ENCODE results near the gene ADAM8.
A peak's percentile ranks its signal among the peaks of the same experiment; 100 is the strongest.
"Not testable (repeated sequence)": the region's sequence is repeated elsewhere in the genome, so short reads cannot be mapped to it uniquely, and the experiment has no call there.

Gene ADAM8

DNA sequence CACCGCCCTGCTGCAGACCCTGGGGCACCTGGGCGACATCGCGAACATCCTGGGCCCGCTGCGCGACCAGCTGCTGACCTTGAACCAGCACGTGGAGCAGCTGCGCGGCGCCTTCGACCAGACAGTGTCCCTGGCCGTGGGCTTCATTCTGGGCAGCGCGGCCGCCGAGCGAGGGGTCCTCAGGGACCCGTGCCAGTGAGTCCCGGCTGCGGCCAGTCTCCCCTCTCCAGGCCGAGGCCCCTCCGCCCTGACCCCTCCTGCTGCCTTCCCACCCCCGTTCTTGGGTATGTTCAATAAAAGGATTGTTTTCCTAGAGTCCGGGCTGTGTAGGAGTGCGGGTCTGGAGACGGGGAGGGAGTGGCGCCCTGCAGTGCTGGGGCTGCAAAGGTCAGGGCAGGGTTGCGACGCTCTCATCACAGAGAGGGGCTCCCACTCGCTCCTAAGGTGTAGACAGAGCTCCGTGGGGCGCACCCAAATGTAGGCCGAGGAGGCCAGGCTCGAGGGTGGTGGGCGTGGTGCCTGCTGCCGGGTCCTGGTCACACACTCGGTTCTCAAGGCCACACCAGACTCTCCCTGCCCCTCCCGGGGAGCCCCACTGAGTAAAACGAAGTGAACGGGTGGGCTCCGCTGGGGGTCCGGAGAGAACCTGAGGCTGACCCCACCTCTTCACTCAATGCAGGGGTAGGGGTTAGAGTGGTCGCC, 45.3 kb downstream of the ADAM8 start:
- DNase-seq (ENCODE audit: low read depth, low spot score): no peak

DNA sequence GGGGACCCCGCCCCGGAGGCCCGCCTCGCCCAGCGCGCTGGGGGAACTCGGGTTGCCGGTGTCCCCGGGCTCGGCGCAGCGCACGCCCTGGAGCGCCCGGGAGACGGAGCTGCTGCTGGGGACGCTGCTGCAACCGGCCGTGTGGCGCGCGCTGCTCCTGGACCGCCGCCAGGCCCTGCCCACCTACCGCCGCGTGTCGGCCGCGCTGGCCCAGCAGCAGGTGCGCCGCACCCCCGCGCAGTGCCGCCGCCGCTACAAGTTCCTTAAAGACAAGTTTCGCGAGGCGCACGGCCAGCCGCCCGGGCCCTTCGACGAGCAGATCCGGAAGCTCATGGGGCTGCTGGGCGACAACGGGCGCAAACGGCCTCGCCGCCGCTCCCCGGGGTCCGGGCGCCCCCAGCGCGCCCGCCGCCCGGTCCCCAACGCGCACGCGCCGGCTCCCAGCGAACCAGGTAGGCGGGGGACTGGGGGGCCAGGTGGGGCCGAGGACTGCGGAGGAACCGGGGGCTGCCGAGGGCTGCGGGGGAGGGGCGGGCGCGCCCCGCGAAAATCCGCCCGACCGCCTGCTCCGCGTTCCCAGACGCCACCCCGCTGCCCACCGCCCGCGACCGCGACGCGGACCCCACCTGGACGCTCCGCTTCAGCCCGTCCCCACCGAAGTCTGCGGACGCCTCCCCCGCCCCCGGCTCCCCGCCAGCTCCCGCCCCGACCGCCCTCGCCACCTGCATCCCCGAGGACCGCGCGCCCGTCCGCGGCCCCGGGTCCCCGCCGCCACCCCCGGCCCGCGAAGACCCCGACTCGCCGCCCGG, 46.1 kb downstream of the ADAM8 start:
- no peak for DNase-seq (ENCODE audit: low read depth, low spot score)

DNA sequence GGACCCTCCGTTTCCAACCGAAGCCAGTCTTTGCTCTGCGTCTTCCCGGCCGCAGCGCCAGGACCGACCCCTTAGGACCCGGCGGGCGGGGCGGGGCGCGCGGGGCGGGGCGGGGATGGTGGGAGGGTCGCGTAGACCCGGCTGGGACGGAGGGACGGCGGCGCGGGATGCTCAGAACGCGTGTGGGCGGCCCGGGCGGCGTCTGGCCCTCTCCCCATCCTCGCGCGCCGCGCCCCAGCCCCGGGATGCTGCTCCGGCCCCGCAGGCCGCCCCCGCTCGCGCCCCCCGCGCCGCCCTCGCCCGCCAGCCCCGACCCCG, 46.7 kb downstream of the ADAM8 start, which contains the start of gene UTF1:
UTF1 (plus strand) TSS at position 174 of the 318 bp plus-strand sequence; CDS start at position 246, 72 bp downstream.
- no peak for DNase-seq (ENCODE audit: low read depth, low spot score)

DNA sequence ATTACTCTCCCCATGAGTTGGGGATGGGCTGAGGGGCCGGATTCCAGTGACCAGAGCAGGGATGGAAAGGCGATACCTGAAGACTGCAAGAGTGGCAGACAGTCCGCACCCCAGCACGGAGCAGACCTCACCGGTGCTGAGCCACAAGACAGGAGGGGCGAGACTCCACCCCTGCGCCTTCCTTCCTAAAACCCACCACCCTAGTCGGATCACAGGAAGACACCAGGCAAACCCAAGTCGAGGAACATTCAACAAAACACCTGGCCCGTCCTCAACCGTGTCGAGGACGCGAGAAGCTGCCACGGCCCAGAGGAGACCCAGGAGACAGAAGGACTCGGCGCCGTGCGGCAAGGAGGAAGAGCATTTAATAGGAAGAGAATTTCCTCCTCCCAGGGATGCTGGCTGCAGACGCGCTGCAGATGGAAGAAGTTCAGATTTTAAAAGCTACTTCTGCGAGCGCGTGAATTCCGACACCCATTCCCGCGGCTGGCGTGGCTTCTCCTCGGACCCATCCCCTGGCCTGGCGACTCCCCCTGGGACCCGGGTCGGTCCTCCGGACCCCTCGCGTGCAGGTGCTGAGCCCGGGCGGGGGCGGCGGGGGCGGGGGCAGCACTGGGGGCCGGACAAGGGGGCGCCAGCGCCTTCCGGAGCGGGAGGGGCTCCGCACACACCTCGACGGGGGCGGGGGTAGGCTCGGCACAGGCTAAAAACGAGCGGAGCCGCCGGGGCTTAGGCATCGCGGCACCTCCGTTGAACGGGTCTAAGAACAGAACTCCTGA, 47.2 kb downstream of the ADAM8 start:
- DNase-seq (ENCODE audit: low read depth, low spot score): no peak

DNA sequence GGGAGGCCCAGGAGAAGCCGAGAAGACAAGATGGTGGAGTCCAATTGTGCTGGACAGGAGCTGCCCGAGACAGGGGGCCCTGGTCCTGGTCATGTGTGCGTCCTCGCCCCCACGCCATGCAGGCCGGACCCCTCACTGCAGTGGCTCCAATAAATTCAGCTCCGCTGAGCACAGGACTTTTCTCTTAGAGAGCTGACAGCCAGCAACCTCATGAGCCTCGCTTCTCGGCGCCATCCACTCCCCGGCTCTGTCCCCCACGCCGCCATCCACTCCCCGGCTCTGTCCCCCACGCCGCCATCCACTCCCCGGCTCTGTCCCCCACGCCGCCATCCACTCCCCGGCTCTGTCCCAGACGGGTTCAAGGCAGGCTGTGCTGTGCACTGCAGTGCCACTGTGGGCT, 49.4 kb downstream of the ADAM8 start:
- DNase-seq (ENCODE audit: low read depth, low spot score): no peak

DNA sequence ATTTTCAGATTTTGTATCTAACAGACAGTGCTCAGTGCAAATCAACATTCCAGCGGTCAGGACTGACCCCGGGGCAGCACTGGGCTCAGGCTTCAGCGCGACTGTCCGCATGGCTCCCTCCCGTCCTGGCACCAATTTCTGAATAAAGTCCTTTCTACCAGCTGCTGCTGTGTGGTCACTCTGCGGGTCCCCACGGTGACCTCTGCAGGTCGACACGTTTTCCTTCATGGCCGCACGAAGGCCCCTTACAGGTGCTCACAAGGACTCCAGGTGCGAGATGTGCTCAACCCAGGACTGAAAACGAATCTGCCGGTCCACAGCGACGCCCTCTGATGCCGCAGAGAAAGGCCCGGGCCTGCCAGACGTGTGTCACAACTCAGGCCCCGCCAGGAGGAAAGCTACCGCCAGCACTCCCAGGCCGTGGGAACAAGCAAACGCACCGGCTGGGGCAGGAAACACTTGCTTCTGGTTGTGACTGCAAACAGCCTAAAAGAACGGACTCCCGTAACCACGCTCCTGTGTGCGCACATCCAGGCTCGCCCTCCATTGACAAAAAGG, 50.3 kb downstream of the ADAM8 start:
- peak; percentile 68 for DNase-seq (ENCODE audit: low read depth, low spot score)

DNA sequence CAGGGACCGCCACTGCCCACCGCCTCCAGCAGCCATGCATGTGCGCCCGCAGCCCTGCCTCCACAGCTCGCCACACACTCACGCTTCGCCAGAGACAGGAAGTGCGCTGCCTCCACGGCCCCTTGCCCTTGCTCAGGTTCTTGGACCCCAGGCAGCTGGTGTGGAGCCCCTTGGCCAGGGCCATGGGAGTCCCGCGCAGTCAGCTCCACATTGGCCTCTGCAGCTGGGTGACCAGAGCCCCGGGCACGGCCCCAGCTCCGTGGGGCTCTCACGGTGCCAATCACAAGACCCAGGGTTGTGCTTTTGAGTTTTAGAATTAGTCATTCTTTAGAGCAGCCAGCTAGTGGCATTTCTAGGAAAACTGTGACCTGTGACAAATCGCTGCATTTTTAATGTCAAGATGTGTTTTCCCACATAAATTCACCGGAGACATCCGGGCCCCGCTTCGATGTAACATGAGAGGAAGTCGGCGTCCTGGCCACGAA, 50.9 kb downstream of the ADAM8 start:
- no peak for DNase-seq (ENCODE audit: low read depth, low spot score)

DNA sequence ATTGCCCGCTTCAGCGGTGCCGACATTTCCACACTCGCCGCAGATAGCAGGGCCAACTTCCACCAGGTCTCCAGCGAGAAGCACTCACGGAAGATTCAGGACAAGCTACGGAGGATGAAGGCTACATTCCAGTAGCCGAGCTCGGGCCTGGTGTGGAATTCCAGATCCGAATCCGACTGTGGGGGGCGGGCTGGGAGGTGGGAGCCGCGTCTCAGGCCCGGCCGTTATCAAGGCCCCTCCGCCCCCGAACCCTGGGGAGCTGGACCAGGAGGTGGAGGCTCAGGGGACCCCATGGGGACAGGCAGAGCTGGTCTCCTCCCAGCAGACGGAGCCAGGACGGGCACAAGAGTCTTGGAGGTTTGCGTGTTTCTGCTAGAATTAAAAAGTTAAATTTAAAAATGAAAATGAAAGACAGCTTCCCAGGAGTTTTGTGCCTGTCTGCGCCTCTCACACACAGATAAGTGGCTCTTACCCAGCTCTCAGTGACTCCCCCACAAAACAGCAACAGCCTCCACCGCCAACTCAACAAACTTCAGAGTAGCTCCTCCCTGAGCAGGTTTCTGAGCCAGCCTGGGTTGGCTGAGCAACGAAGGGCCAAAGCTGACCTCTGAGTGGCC, 51.8 kb downstream of the ADAM8 start:
- DNase-seq (ENCODE audit: low read depth, low spot score): no peak

DNA sequence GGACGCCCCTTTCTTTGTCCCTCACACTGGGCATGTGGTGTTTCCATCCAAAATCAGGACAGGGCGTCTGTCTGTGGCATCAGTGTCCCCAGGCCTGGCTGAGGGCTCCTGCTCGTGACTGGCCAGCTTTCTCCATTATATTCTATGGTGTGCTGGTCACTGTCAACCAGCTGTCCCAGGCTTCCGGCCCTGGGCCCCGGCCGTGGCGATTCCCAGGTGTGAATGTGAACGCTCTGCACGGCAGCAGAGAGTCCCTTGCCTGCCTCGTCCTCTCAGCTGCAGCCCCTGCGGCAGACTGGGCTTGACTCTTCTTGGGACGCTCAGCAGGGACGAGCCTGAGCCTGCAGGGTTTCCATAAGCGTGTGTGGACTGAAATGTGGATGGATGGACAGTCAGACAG, 52.6 kb downstream of the ADAM8 start:
- no peak for DNase-seq (ENCODE audit: low read depth, low spot score)

DNA sequence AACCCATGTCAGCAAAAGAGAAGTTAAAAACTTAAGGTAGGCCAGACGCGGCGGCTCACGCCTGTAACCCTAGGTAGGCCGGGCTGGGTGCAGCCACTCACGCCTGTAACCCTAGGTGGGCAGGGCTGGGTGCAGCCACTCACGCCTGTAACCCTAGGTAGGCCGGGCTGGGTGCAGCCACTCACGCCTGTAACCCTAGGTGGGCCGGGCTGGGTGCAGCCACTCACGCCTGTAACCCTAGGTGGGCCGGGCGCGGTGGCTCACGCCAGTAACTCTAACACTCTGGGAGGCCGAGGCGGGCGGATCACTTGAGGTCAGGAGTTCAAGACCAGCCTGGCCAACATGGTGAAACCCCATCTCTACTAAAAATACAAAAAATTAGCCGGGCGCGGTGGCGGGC, 54.9 kb downstream of the ADAM8 start:
- not testable (repeated sequence) for DNase-seq (ENCODE audit: low read depth, low spot score)

DNA sequence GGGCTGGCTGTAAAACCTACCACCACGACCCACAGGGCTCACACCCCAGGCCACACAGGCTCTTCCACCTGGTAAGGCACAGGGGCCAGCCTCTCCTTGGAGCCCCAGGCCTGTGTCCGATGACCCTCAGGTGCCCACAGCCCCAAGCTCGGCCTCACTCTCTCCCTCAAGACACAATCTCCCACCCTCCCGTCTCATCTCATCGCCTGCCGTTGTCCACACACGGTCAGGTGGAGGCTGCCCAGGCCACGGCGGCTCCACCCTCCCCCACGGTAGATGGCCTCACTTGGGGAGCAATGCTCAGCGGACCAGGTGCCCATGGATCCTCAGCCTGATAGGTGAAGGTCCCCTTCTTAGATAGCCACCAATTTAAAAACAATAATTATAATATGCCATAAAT, 55.3 kb downstream of the ADAM8 start:
- DNase-seq (ENCODE audit: low read depth, low spot score): no peak

DNA sequence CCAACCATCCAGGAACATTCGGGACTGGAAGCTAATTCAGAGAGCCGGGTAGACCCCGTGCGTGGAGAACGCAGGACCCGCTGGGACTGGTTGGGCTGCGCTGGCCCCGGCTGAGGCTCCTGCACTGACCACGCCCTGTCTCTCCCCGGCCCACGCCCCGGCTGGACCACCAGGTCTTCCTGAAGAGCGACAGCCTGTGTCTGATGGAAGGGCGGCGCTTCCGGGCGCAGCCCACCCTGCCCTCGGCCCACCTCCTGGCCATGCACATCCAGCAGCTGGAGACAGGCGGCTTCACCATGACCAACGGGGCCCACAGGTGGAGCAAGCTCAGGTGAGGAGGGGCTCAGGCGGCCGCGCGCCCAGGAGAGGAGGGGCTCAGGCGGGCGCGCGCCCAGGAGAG, 56.9 kb downstream of the ADAM8 start:
- DNase-seq (ENCODE audit: low read depth, low spot score): peak; percentile 86

DNA sequence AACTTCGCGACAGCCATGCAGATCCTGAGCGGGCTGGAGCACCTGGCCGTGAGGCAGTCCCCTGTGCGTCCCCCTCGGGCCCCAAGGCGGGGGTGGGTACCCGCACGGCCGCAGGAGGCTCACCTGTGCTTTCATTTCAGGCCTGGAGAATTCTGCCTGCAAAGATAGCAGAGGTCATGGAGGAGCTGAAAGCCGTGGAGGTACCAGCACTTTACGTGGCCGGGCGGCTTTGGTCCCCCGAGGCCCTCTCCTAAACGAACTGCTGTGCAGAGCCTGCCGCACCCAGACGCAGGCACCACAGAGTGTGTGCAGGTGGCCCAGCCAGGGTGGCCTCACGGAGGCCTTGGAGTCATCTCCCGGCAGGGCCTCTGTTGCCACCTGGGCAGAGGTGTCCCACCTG, 57.8 kb downstream of the ADAM8 start:
- DNase-seq (ENCODE audit: low read depth, low spot score): no peak

DNA sequence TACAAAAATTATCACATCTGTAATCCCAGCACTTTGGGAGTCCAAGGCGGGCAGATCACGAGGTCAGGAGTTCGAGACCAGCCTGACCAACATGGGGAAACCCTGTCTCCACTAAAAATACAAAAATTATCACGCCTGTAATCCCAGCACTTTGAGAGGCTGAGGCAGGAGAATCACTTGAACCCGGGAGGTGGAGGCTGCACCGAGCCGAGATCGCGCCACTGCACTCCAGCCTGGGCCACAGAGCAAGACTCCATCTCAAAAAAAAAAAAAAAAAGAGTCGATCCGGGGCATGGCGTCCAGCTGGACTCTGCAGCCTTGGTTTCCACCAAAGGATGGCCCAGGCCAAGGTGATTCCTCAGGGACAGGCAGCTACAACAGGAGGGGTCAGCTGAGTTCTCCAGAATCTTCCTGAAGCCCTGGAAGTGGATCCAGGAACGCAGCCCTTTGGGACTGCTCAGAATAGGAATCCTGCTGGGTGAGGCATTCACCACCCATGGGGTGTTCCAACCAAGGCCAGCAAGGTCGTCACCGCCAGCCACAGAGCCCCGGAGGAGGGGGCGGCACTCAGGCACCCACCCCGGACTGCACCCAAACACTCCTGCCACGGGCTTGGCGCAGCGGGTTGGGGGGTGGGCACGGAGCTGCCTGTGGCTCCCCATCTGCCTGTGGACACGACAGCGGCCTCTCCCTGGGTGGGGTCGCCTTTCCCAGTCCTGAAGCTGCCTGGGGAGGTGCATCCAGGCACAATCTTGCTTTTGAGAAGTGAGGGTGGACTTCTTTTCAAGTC, 58.7 kb downstream of the ADAM8 start:
- DNase-seq (ENCODE audit: low read depth, low spot score): no peak

DNA sequence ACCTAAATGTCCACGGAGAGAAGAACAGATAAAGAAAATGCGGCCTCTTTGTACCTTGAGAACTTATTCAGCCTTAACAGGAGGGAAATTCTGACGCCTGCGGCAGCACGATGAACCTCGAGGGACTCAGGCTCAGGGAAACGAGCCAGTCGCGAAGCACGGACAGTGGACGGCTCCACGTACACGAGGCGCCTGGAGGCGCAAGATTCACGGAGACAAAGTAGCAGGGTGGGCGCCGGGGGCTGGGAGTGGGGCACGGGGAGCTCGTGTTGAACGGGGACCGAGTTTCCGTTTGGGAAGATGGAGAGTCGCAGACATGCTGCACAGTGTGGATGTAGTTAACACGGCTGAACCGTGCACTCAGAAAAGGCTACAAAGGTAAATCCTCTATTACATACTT, 59.9 kb downstream of the ADAM8 start:
- DNase-seq (ENCODE audit: low read depth, low spot score): no peak

DNA sequence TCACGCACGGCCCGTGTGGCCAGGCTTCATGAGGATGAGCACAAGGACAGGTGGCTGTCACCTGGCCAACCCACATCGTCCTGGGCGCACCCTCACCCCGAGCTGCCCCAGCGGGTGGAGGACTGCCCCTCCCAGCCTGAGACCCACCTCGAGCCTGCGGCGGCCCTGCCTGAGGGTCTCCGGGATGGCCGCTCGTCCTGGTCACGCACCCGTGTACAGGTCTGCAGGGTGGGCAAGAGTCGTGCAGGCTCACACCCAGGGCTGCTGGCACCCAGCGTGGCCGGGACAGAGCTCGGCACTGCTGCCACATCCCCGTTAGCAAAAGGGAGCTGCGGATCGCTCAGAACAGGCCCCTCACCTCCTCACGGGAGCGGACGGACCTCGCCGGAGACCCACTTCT, 61.1 kb downstream of the ADAM8 start:
- no peak for DNase-seq (ENCODE audit: low read depth, low spot score)

DNA sequence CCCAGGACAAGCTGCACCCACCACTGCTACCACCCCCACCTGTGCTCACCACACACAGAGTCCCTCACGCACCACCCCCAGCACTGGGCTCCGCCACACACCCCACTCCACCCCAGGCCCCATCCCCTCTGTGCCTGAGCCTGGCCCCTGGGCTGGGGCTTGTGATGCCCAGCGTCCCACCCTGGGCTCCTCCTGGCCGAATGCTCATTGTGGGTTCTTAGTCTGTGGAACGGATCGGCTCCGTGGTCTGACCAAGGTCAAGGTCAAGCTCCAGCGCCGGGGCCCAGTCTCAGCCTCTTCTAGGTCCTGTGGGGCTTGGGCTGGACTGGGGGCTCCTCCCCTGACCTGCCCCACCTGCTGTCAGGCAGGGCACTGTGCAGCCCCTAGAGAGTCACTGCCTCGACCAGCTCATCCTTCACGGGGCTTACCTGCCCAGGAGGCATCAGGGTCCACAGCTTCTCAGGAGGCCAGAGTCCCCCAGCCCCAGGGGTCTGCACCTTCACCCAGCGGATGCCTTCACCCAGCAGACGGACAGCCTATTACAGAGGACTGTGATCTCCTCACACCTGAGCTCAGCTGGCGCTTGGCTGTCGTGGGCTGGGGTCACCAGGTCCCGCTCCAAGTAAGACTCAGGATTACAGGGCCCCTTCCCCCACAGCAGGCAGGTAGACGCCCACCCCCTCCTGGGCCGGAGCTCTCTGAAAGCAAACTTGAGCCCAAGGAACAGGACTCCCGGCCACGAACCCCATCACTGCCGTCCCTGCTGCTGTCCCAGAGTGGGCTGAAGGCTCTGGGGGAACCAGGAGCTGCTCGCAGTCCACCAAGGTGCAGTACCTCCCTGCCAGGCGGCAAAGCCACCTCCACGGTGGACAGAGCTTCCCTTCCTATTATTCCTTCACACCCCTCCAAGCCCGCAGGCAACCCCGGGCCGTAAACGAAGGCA, 61.9 kb downstream of the ADAM8 start:
- DNase-seq (ENCODE audit: low read depth, low spot score): no peak

DNA sequence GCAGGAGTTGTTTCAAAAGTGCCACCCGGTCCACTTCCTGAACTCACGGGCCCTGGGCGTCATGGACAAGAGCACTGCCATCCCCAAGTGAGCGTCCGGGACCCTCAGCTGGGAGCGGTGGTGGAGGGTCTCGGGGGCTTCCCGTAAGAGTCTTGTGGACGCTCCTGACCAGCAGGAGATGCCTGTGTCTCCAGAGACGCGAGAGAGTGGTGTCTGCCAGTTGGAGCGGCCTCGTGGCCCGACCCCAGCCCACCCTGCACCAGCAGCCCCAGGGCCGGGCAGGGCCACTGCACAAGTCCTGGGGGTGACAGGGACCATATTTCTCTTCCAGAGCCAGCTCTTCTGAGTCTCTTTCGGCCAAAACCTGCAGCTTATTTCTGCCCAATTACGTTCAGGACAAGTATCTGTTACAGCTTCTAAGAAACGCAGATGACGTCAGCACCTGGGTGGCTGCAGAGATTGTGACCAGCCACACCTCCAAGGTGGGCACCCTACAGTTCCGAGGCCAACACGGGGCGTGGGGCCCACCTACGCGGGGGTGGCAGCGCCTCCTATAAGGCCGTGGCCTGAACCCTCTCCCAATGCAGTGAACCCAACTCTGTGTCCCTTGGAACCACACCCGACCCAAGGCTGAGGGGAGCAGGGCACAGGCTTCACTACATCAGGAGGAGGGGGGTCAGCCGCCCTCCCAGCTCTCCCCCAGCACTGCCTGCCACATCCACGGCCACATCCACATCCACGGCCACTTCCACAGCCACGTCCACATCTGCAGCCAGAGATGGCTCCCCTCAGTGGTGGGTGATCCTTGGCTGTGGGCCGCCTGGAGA, 62.8 kb downstream of the ADAM8 start:
- no peak for DNase-seq (ENCODE audit: low read depth, low spot score)

All from ELF-1 (cell line).